H1 (cell line): ENCODE measurements around the gene MEIS2. TPM values are rescaled to one million over a fixed set of nuclear protein-coding genes. Genes with fewer than 3 reads are reported as not detected.

Experiments
- CTCF ChIA-PET: fragments of 300-600 bp; sonication (Branson Sonifier 250); formaldehyde crosslinking; loops from one replicate; lab custom pipeline; 2021; ENCODE audit not compliant: partially characterized antibody; lab: Charles Lee
- POLR2A ChIA-PET: fragments of 300-600 bp; sonication (Branson Sonifier 250); formaldehyde crosslinking; loops from one replicate; lab custom pipeline; 2021; ENCODE audit warnings: inconsistent platforms; ENCODE audit not compliant: partially characterized antibody; lab: Charles Lee
- DNase-seq, 2 experiments: peaks; one replicate each; pipeline versions ENCODE4 v3.0.0 to v3.0.0-alpha.2; 2010 to 2022; ENCODE audit warnings: low spot score in 2 of 2, low read depth in 1 of 2, mixed read lengths in 1 of 2
- FAIRE-seq: peaks from 2 replicates; lab custom pipeline; 2011; peaks lifted over from hg19 to GRCh38; lab: Jason Lieb, UNC
- H2AFZ ChIP-seq: 2 replicates; pipeline ENCODE4 v1.8.1; 2012; ENCODE audit warnings: low read length, inconsistent platforms
- H2AK5ac ChIP-seq: 2 replicates; pipeline ENCODE4 v1.6.1; 2013; ENCODE audit warnings: low read depth, low read length
- H2BK120ac ChIP-seq: replicated peaks from 2 replicates; pipeline ENCODE3; 2013; ENCODE audit warnings: low read depth, low read length, inconsistent platforms
- H2BK12ac ChIP-seq: 2 replicates; pipeline ENCODE4 v1.6.1; 2013; ENCODE audit warnings: low read depth, low read length
- H2BK15ac ChIP-seq: 2 replicates; pipeline ENCODE4 v1.6.1; 2013; ENCODE audit warnings: low read length
- H2BK20ac ChIP-seq: 2 replicates; pipeline ENCODE4 v1.6.1; 2013; ENCODE audit warnings: low read length
- H2BK5ac ChIP-seq: 2 replicates; pipeline ENCODE4 v1.6.1; 2013; ENCODE audit warnings: low read depth, low read length
- H3K14ac ChIP-seq: 2 replicates; pipeline ENCODE4 v1.6.1; 2013; ENCODE audit warnings: inconsistent platforms; ENCODE audit not compliant: insufficient read length
- H3K18ac ChIP-seq: 2 replicates; pipeline ENCODE4 v1.6.1; 2013; ENCODE audit warnings: low read length; ENCODE audit errors: extremely low read depth
- H3K23ac ChIP-seq: 2 replicates; pipeline ENCODE4 v1.6.1; 2013; ENCODE audit warnings: inconsistent platforms; ENCODE audit not compliant: insufficient read length
- H3K23me2 ChIP-seq: 2 replicates; pipeline ENCODE4 v1.6.1; 2013; ENCODE audit warnings: low read depth, low read length
- H3K27ac ChIP-seq: 2 replicates; pipeline ENCODE4 v1.6.1; 2011; ENCODE audit warnings: low read depth, low read length, inconsistent platforms
- H3K27me3 ChIP-seq, 4 experiments: replicated peaks in 1 of 4; 1 replicate in 1 of 4; 2 replicates in 3 of 4; pipeline versions ENCODE4 v1.6.1 to v1.8.1; 2011 to 2013; ENCODE audit warnings: low read length in 3 of 4, mild to moderate bottlenecking in 3 of 4, inconsistent platforms in 2 of 4, mixed read lengths in 2 of 4, moderate library complexity in 1 of 4; ENCODE audit not compliant: control insufficient read depth in 3 of 4, insufficient read depth in 3 of 4; ENCODE audit errors: extremely low read depth in 1 of 4
- H3K36me3 ChIP-seq, 4 experiments: 2 replicates each; pipeline versions ENCODE4 v1.6.1 to v1.8.1; 2011 to 2013; ENCODE audit warnings: mild to moderate bottlenecking in 4 of 4, low read length in 3 of 4, moderate library complexity in 2 of 4, control low read depth in 1 of 4, inconsistent platforms in 1 of 4; ENCODE audit not compliant: insufficient read depth in 4 of 4, control insufficient read depth in 2 of 4
- H3K4ac ChIP-seq: replicated peaks from 2 replicates; pipeline ENCODE3; 2013; ENCODE audit warnings: low read length, low read depth, mixed read lengths, inconsistent platforms; ENCODE audit not compliant: insufficient read length
- H3K4me1 ChIP-seq, 4 experiments: replicated peaks in 1 of 4; 1 replicate in 1 of 4; 2 replicates in 3 of 4; pipeline versions ENCODE4 v1.6.1 to v1.8.1; 2011 to 2013; ENCODE audit warnings: low read length in 3 of 4, inconsistent platforms in 2 of 4, mixed read lengths in 1 of 4; ENCODE audit not compliant: insufficient read depth in 4 of 4, control insufficient read depth in 3 of 4
- H3K4me2 ChIP-seq, 2 experiments: 2 replicates each; pipeline versions ENCODE4 v1.6.1 to v1.8.1; 2011 to 2013; ENCODE audit warnings: low read depth in 2 of 2, low read length in 2 of 2, control low read depth in 1 of 2, inconsistent platforms in 1 of 2, mild to moderate bottlenecking in 1 of 2; ENCODE audit not compliant: insufficient read depth in 1 of 2
- H3K4me3 ChIP-seq, 4 experiments: fragments of 200-600, 300-600 bp in 1 of 4; sonication (generic), shearing (Covaris generic), sonication (Bioruptor Twin) in 1 of 4; 2 replicates each; pipeline versions ENCODE4 v1.5.1 to v1.8.1; 2011 to 2016; ENCODE audit warnings: low read length in 4 of 4, low read depth in 3 of 4, control low read depth in 2 of 4, inconsistent platforms in 2 of 4, mild to moderate bottlenecking in 2 of 4, mixed read lengths in 1 of 4, moderate library complexity in 1 of 4; ENCODE audit not compliant: insufficient read depth in 2 of 4; ENCODE audit errors: extremely low read depth in 1 of 4
- H3K56ac ChIP-seq: replicated peaks from 2 replicates; pipeline ENCODE3; 2013; ENCODE audit warnings: low read depth, mild to moderate bottlenecking, mixed read lengths, low read length, inconsistent platforms; ENCODE audit not compliant: insufficient read length
- H3K79me1 ChIP-seq: 2 replicates; pipeline ENCODE4 v1.6.1; 2013; ENCODE audit warnings: low read depth, low read length, control low read depth
- H3K79me2 ChIP-seq, 2 experiments: 2 replicates each; pipeline versions ENCODE4 v1.6.1 to v1.8.1; 2012 to 2013; ENCODE audit warnings: low read length in 2 of 2, mild to moderate bottlenecking in 2 of 2, inconsistent platforms in 1 of 2; ENCODE audit not compliant: insufficient read depth in 2 of 2, control insufficient read depth in 1 of 2
- H3K9ac ChIP-seq, 4 experiments: replicated peaks in 1 of 4; 1 replicate in 1 of 4; 2 replicates in 3 of 4; pipeline versions ENCODE4 v1.6.1 to v1.8.1; 2011 to 2013; ENCODE audit warnings: low read depth in 3 of 4, low read length in 3 of 4, control low read depth in 2 of 4, mild to moderate bottlenecking in 2 of 4, moderate library complexity in 2 of 4, inconsistent platforms in 1 of 4; ENCODE audit errors: extremely low read depth in 1 of 4
- H3K9me3 ChIP-seq, 2 experiments: 2 replicates each; pipeline versions ENCODE4 v1.6.1 to v1.8.1; 2012 to 2013; ENCODE audit warnings: mild to moderate bottlenecking in 2 of 2, moderate library complexity in 2 of 2, control low read depth in 1 of 2, inconsistent platforms in 1 of 2, low read depth in 1 of 2, low read length in 1 of 2, mixed read lengths in 1 of 2; ENCODE audit not compliant: insufficient read depth in 2 of 2
- H4K20me1 ChIP-seq, 2 experiments: replicated peaks in 1 of 2; 2 replicates each; pipeline versions ENCODE3 to v1.8.1; 2011 to 2013; ENCODE audit warnings: inconsistent platforms in 2 of 2, low read length in 2 of 2, mild to moderate bottlenecking in 1 of 2; ENCODE audit not compliant: insufficient read depth in 2 of 2, control insufficient read depth in 1 of 2
- H4K5ac ChIP-seq: 2 replicates; pipeline ENCODE4 v1.6.1; 2013; ENCODE audit warnings: low read length, low read depth, mixed read lengths, inconsistent platforms; ENCODE audit not compliant: insufficient read length
- H4K8ac ChIP-seq: 2 replicates; pipeline ENCODE4 v1.8.0; 2013; ENCODE audit warnings: mild to moderate bottlenecking, moderate library complexity, low read length, inconsistent platforms; ENCODE audit not compliant: insufficient read depth; ENCODE audit errors: extremely low read depth
- H4K91ac ChIP-seq: replicated peaks from 2 replicates; pipeline ENCODE3; 2013; ENCODE audit warnings: low read length, mixed read lengths, inconsistent platforms; ENCODE audit not compliant: insufficient read length
- ATF2 ChIP-seq: IDR thresholded peaks from 2 replicates; pipeline ENCODE4 v1.6.1; 2012; ENCODE audit warnings: low read length, inconsistent platforms
- BACH1 ChIP-seq: IDR thresholded peaks from 2 replicates; pipeline ENCODE4 v1.6.1; 2012; ENCODE audit warnings: low read length, improper control_type of control experiment
- CBX8 ChIP-seq: fragments of 300-800, 300-1000 bp; sonication (generic); IDR thresholded peaks from 2 replicates; pipeline ENCODE4 v1.7.1; 2016; ENCODE audit warnings: low read depth, low read length, borderline replicate concordance
- EZH2 ChIP-seq: fragments of 200-600 bp; sonication (generic); IDR thresholded peaks from 2 replicates; pipeline ENCODE4 v1.7.1; 2012; ENCODE audit warnings: low read depth, mild to moderate bottlenecking, moderate library complexity, low read length, inconsistent platforms; ENCODE audit not compliant: severe bottlenecking
- MAFK ChIP-seq: IDR thresholded peaks from 2 replicates; pipeline ENCODE4 v1.6.1; 2012; ENCODE audit warnings: low read depth, mild to moderate bottlenecking, improper control_type of control experiment, low read length
- NRF1 ChIP-seq: IDR thresholded peaks from 2 replicates; pipeline ENCODE4 v1.6.1; 2011; ENCODE audit warnings: mild to moderate bottlenecking, low read depth, low read length, improper control_type of control experiment
- POLR2A ChIP-seq, 2 experiments: IDR thresholded peaks; 1 replicate in 1 of 2; 2 replicates in 1 of 2; pipeline ENCODE4 v1.6.1; 2011; ENCODE audit warnings: low read depth in 2 of 2, low read length in 2 of 2, mild to moderate bottlenecking in 2 of 2; ENCODE audit errors: control extremely low read depth in 1 of 2
- POU5F1 ChIP-seq: IDR thresholded peaks from 2 replicates; pipeline ENCODE4 v1.6.1; 2011; ENCODE audit warnings: low read depth, mild to moderate bottlenecking, low read length, moderate library complexity
- SP1 ChIP-seq: IDR thresholded peaks from 2 replicates; pipeline ENCODE4 v1.6.1; 2011; ENCODE audit warnings: low read depth, low read length
- TAF1 ChIP-seq: IDR thresholded peaks from 2 replicates; pipeline ENCODE4 v1.6.1; 2011; ENCODE audit warnings: mild to moderate bottlenecking, low read depth, low read length
- TBP ChIP-seq: IDR thresholded peaks from 2 replicates; pipeline ENCODE4 v1.6.1; 2011; ENCODE audit warnings: low read depth, low read length, improper control_type of control experiment
- USF2 ChIP-seq: IDR thresholded peaks from 2 replicates; pipeline ENCODE4 v1.6.1; 2011; ENCODE audit warnings: low read length, improper control_type of control experiment
- YY1 ChIP-seq: IDR thresholded peaks from 2 replicates; pipeline ENCODE4 v1.6.1; 2011; ENCODE audit warnings: low read depth, mild to moderate bottlenecking, low read length
- WGBS, 2 experiments: shearing (Covaris generic) in 1 of 2; methylation state at CpG; one replicate each; pipeline versions ENCODE4 v1.1.6 to v1.1.7; 2013 to 2015; ENCODE audit warnings: low lambda C conversion rate in 2 of 2, mixed read lengths in 2 of 2, inconsistent platforms in 1 of 2, low coverage in 1 of 2, missing lambda C conversion rate in 1 of 2; ENCODE audit not compliant: insufficient replicate concordance in 2 of 2, insufficient coverage in 1 of 2, insufficient read length in 1 of 2; ENCODE audit errors: extremely low coverage in 1 of 2, missing lambda C conversion rate in 1 of 2; 5-methylcytosine and 5-hydroxymethylcytosine counted together
- polyA plus RNA-seq, 7 experiments: library from polyadenylated mRNA; depleted of rRNA in 3 of 7; stranded (reverse) in 5 of 7; unstranded in 2 of 7; fragments of >200 nt in 5 of 7; fragments of 200-250 nt in 2 of 7; gene quantifications; 1 replicate in 5 of 7; 2 replicates in 1 of 7; 4 replicates in 1 of 7; pipeline versions ENCODE4 v1.2.1 to v1.2.3, GENCODE V29; 2011 to 2013; ENCODE audit warnings: missing spikeins in 2 of 7, mixed read lengths in 2 of 7
- total RNA-seq: library from RNA; stranded (reverse); fragmentation: NEBNext Ultra II Directional; extraction: Animal tissue kit (Norgen Biotek cat#: 25700); gene quantifications from 2 replicates; pipeline ENCODE4 v1.2.1, GENCODE V29; 2021

The MEIS2 gene
- total and polyA plus RNA-seq, 2 of the 8 experiments (the other 6 are each of a cell fraction or from before 2014, with no cell fraction given) = 0.22 to 1.2 TPM

- no peak overlapping the region for H3K56ac ChIP-seq
- no peak overlapping the region for H2BK12ac ChIP-seq
- WGBS, 2 experiments = 83% methylated on average over 4 of the region's 4 CpGs; no CpG with 5 or more reads in 1 of the 2 experiments
- no peak overlapping the region for H2BK15ac ChIP-seq
- no peaks in the 10 kb centered on the region for H3K36me3 ChIP-seq
- DNase-seq = no peak
- ChIA-PET CTCF (interaction anchor here (0.8 kb wide), 1 partner anchor 16 kb away, joined by 3 read pairs; no protein-coding TSS in a partner anchor), POLR2A (interaction anchor here (0.6 kb wide), 1 partner anchor 160 kb away, joined by 3 read pairs; no protein-coding TSS in a partner anchor)
- no peak overlapping the region for H3K4me2 ChIP-seq
- no peak overlapping the region for H2BK120ac ChIP-seq
- H3K27me3 ChIP-seq = no peaks in the 10 kb centered on the region
- H4K5ac ChIP-seq = no peak overlapping the region
- no peak overlapping the region for H4K91ac ChIP-seq
- H3K23me2 ChIP-seq = no peaks in the 10 kb centered on the region
- no peaks in the 10 kb centered on the region for H4K20me1 ChIP-seq
- H2BK20ac ChIP-seq = no peak overlapping the region
- H3K23ac ChIP-seq = no peak overlapping the region
- H3K9ac ChIP-seq = no peak overlapping the region
- no peak overlapping the region for H2BK5ac ChIP-seq
- H2AK5ac ChIP-seq = no peak overlapping the region
- H3K27ac ChIP-seq = no peak overlapping the region
- H3K79me2 ChIP-seq = no peaks in the 10 kb centered on the region
- H3K18ac ChIP-seq = no peak overlapping the region
- H3K4ac ChIP-seq = no peak overlapping the region
- peaks cover 0 to 5% (median 1%) of the 10 kb centered on the region in 4 experiments; a peak in 2 of 7 replicates for H3K4me1 ChIP-seq
- no peak overlapping the region for H2AFZ ChIP-seq
- no peaks in the 10 kb centered on the region for H3K79me1 ChIP-seq
- no peaks in the 10 kb centered on the region for H3K9me3 ChIP-seq
- TF ChIP-seq SP1 = no peak
- TF ChIP-seq NRF1 = no peak
- TF ChIP-seq USF2 = no peak
- TF ChIP-seq BACH1 = no peak
- TF ChIP-seq MAFK = no peak
- TF ChIP-seq TAF1 = no peak
- no peak for TF ChIP-seq POU5F1
- TF ChIP-seq CBX8 = no peak
- no peak for TF ChIP-seq YY1
- TF ChIP-seq ATF2 = no peak
- no peak for TF ChIP-seq POLR2A (IDR thresholded peaks at IDR 0.05; ENCODE audit: control extremely low read depth in 1 of 2, low read depth in 2 of 2, low read length in 2 of 2)
- TF ChIP-seq EZH2 = no peak
- TF ChIP-seq TBP = no peak
- TF ChIP-seq, all 59 proteins: peak for 0
- FAIRE-seq = no peak
- H3K14ac ChIP-seq = no peak overlapping the region
- H4K8ac ChIP-seq = no peak overlapping the region
- H3K4me3 ChIP-seq = no peak overlapping the region
Observed at GRCh38 chr15:36938131-36938530, 162.2 kb downstream of the MEIS2 start.
